Liver (tissue), 3 donors: ENCODE measurements around the gene LGALS4.
A peak's percentile ranks its signal among the peaks of the same experiment; 100 is the strongest.

Experiments
- EGR1 ChIP-seq, 2 donors: IDR thresholded peaks; 2 replicates each; pipeline ENCODE4 v1.6.1; 2016 to 2018; ENCODE audit warnings: antibody characterized with exemption in 2 of 2, low read depth in 2 of 2
- GABPA ChIP-seq, 2 donors: IDR thresholded peaks in 1 of 2; conservative IDR thresholded peaks in 1 of 2; 2 replicates each; pipeline ENCODE4 v1.6.1; 2016; ENCODE audit warnings: antibody characterized with exemption in 2 of 2, mild to moderate bottlenecking in 1 of 2, moderate library complexity in 1 of 2
- HNF4A ChIP-seq, 2 donors: conservative IDR thresholded peaks; 2 replicates each; pipeline ENCODE4 v1.6.1; 2016; ENCODE audit warnings: antibody characterized with exemption in 2 of 2, mild to moderate bottlenecking in 2 of 2
- HNF4G ChIP-seq: IDR thresholded peaks from 2 replicates; pipeline ENCODE4 v1.6.1; 2016; ENCODE audit warnings: antibody characterized with exemption
- JUND ChIP-seq, 2 donors: IDR thresholded peaks; 2 replicates each; pipeline ENCODE4 v1.6.1; 2016; ENCODE audit warnings: antibody characterized with exemption in 2 of 2
- RAD21 ChIP-seq, 2 donors: IDR thresholded peaks; 2 replicates each; pipeline ENCODE4 v1.6.1; 2016; ENCODE audit warnings: antibody characterized with exemption in 2 of 2, mild to moderate bottlenecking in 2 of 2
- SP1 ChIP-seq: IDR thresholded peaks from 2 replicates; pipeline ENCODE4 v1.6.1; 2018; ENCODE audit warnings: antibody characterized with exemption, mild to moderate bottlenecking
- TAF1 ChIP-seq: conservative IDR thresholded peaks from 2 replicates; pipeline ENCODE4 v1.6.1; 2016; ENCODE audit warnings: antibody characterized with exemption, mild to moderate bottlenecking
- YY1 ChIP-seq: IDR thresholded peaks from 2 replicates; pipeline ENCODE4 v1.6.1; 2016; ENCODE audit warnings: antibody characterized with exemption, mild to moderate bottlenecking
- TF ChIP-seq, protein P1 (sequence below): IDR thresholded peaks from 2 replicates; pipeline ENCODE4 v1.6.1; 2016; ENCODE audit warnings: antibody characterized with exemption
- TF ChIP-seq, protein P2 (sequence below): fragments of 150-350 bp; IDR thresholded peaks from 2 replicates; pipeline ENCODE4 v1.5.1; 2017; ENCODE audit warnings: improper control_type of control experiment, low read depth, low read length; ENCODE audit not compliant: missing input control
- TF ChIP-seq, protein P3 (sequence below): IDR thresholded peaks from 2 replicates; pipeline ENCODE4 v1.6.1; 2016; ENCODE audit warnings: antibody characterized with exemption
- TF ChIP-seq, protein P4 (sequence below): IDR thresholded peaks from 2 replicates; pipeline ENCODE4 v1.6.1; 2016; ENCODE audit warnings: antibody characterized with exemption, mild to moderate bottlenecking
- TF ChIP-seq, protein P5 (sequence below): IDR thresholded peaks from 2 replicates; pipeline ENCODE4 v1.6.1; 2016; ENCODE audit warnings: antibody characterized with exemption
- donor health status: healthy.
- donor health status: healthy.

DNA sequence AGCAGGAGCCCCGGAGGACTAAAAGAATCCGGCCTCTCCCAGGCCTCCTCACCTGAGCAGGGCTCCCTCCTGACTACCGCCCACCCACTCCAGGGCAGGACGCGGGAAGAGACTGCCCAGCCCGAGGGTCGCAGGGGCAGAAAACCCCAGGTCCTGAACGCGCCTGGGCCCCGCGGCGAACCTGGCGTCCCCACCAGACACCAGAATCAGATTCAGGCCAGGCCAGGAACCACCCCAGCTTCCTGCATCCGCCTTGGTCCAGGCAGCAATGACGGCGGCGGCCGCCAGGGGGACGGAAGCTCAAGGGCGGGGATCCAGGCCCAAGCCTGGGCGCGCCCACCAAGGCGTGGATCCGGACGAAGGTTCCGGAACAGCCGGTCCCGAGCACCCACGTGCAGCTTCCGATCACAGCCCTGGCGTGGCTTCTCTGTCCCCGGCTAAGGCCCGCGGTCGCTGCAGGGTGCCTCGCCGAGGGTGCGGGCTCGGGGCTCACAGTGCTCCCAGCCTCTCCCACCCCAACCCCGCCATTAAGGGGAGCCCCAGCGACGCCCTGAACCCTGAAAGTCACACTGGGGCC, 43.0 kb downstream of the LGALS4 start:
- TF ChIP-seq, protein P1, sequence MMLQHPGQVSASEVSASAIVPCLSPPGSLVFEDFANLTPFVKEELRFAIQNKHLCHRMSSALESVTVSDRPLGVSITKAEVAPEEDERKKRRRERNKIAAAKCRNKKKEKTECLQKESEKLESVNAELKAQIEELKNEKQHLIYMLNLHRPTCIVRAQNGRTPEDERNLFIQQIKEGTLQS, result no peak
- TF ChIP-seq TAF1 (no peak), RAD21 (IDR thresholded peaks at IDR 0.05) (peak; percentile 68 to 91), YY1 (peak; percentile 10), EGR1 (IDR thresholded peaks at IDR 0.05; ENCODE audit: low read depth in 2 of 2) (no peak), GABPA (IDR thresholded peaks at IDR 0.05 in 1 of 2, conservative IDR thresholded peaks at IDR 0.05 in 1 of 2) (no peak), SP1 (peak; percentile 26), HNF4A (conservative IDR thresholded peaks at IDR 0.05) (no peak), HNF4G (no peak), JUND (IDR thresholded peaks at IDR 0.05) (no peak)
- TF ChIP-seq, protein P2, sequence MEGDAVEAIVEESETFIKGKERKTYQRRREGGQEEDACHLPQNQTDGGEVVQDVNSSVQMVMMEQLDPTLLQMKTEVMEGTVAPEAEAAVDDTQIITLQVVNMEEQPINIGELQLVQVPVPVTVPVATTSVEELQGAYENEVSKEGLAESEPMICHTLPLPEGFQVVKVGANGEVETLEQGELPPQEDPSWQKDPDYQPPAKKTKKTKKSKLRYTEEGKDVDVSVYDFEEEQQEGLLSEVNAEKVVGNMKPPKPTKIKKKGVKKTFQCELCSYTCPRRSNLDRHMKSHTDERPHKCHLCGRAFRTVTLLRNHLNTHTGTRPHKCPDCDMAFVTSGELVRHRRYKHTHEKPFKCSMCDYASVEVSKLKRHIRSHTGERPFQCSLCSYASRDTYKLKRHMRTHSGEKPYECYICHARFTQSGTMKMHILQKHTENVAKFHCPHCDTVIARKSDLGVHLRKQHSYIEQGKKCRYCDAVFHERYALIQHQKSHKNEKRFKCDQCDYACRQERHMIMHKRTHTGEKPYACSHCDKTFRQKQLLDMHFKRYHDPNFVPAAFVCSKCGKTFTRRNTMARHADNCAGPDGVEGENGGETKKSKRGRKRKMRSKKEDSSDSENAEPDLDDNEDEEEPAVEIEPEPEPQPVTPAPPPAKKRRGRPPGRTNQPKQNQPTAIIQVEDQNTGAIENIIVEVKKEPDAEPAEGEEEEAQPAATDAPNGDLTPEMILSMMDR, result peak; percentile 67
- TF ChIP-seq, protein P3, sequence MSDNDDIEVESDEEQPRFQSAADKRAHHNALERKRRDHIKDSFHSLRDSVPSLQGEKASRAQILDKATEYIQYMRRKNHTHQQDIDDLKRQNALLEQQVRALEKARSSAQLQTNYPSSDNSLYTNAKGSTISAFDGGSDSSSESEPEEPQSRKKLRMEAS, result peak; percentile 46
- TF ChIP-seq, protein P4, sequence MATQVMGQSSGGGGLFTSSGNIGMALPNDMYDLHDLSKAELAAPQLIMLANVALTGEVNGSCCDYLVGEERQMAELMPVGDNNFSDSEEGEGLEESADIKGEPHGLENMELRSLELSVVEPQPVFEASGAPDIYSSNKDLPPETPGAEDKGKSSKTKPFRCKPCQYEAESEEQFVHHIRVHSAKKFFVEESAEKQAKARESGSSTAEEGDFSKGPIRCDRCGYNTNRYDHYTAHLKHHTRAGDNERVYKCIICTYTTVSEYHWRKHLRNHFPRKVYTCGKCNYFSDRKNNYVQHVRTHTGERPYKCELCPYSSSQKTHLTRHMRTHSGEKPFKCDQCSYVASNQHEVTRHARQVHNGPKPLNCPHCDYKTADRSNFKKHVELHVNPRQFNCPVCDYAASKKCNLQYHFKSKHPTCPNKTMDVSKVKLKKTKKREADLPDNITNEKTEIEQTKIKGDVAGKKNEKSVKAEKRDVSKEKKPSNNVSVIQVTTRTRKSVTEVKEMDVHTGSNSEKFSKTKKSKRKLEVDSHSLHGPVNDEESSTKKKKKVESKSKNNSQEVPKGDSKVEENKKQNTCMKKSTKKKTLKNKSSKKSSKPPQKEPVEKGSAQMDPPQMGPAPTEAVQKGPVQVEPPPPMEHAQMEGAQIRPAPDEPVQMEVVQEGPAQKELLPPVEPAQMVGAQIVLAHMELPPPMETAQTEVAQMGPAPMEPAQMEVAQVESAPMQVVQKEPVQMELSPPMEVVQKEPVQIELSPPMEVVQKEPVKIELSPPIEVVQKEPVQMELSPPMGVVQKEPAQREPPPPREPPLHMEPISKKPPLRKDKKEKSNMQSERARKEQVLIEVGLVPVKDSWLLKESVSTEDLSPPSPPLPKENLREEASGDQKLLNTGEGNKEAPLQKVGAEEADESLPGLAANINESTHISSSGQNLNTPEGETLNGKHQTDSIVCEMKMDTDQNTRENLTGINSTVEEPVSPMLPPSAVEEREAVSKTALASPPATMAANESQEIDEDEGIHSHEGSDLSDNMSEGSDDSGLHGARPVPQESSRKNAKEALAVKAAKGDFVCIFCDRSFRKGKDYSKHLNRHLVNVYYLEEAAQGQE, result no peak
- TF ChIP-seq, protein P5, sequence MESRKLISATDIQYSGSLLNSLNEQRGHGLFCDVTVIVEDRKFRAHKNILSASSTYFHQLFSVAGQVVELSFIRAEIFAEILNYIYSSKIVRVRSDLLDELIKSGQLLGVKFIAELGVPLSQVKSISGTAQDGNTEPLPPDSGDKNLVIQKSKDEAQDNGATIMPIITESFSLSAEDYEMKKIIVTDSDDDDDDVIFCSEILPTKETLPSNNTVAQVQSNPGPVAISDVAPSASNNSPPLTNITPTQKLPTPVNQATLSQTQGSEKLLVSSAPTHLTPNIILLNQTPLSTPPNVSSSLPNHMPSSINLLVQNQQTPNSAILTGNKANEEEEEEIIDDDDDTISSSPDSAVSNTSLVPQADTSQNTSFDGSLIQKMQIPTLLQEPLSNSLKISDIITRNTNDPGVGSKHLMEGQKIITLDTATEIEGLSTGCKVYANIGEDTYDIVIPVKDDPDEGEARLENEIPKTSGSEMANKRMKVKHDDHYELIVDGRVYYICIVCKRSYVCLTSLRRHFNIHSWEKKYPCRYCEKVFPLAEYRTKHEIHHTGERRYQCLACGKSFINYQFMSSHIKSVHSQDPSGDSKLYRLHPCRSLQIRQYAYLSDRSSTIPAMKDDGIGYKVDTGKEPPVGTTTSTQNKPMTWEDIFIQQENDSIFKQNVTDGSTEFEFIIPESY, result no peak
